PC-9 (cell line): ENCODE measurements around the gene APOLD1. TPM values are rescaled to one million over a fixed set of nuclear protein-coding genes. Genes with fewer than 3 reads are reported as not detected.
"Not testable (repeated sequence)": the region's sequence is repeated elsewhere in the genome, so short reads cannot be mapped to it uniquely, and the experiment has no call there.

Experiments
- BruUV-seq: library from RNA; stranded (reverse); fragments of 400-500 nt; replicated peaks from 2 replicates; lab custom pipeline; 2021; lab: Mats Ljungman, UMichigan
- CTCF ChIA-PET: fragments of 300-600 bp; sonication (Branson Sonifier 250); formaldehyde crosslinking; loops from one replicate; lab custom pipeline; 2022; ENCODE audit warnings: antibody characterized with exemption; lab: Charles Lee
- POLR2A ChIA-PET: fragments of 300-600 bp; sonication (Branson Sonifier 250); formaldehyde crosslinking; loops from one replicate; lab custom pipeline; 2022; ENCODE audit warnings: antibody characterized with exemption; ENCODE audit not compliant: unreplicated experiment; lab: Charles Lee
- DNase-seq, 2 experiments: peaks; one replicate each; pipeline versions ENCODE4 v3.0.0 to v3.0.0-alpha.2; 2015 to 2022; ENCODE audit warnings: mixed read lengths in 1 of 2
- H2AFZ ChIP-seq: fragments of 200-600 bp; sonication (generic); 2 replicates; pipeline ENCODE4 v1.8.1; 2017; ENCODE audit warnings: antibody characterized with exemption
- H3F3A ChIP-seq: fragments of 200-600 bp; sonication (generic); 2 replicates; pipeline ENCODE4 v1.8.1; 2017; ENCODE audit warnings: antibody characterized with exemption, mild to moderate bottlenecking, low read depth; ENCODE audit not compliant: insufficient read depth
- H3K27ac ChIP-seq: fragments of 200-600 bp; sonication (generic); 2 replicates; pipeline ENCODE4 v1.6.1; 2016; ENCODE audit warnings: mixed run types
- H3K27me3 ChIP-seq: fragments of 200-600 bp; sonication (generic); 2 replicates; pipeline ENCODE4 v1.6.1; 2016; ENCODE audit warnings: low read depth, mixed run types; ENCODE audit not compliant: insufficient read depth
- H3K36me3 ChIP-seq: fragments of 200-600 bp; sonication (generic); 2 replicates; pipeline ENCODE4 v1.6.1; 2016; ENCODE audit warnings: low read depth, mixed run types
- H3K4me1 ChIP-seq: fragments of 200-600 bp; sonication (generic); replicated peaks from 2 replicates; pipeline ENCODE4 v1.6.1; 2016; ENCODE audit warnings: mixed run types; ENCODE audit not compliant: insufficient read depth
- H3K4me2 ChIP-seq: fragments of 200-600 bp; sonication (generic); 2 replicates; pipeline ENCODE4 v1.6.1; 2017; ENCODE audit warnings: mixed run types
- H3K4me3 ChIP-seq: fragments of 200-600 bp; sonication (generic); 2 replicates; pipeline ENCODE4 v1.6.1; 2016; ENCODE audit warnings: mixed run types
- H3K79me2 ChIP-seq: fragments of 200-600 bp; sonication (generic); 2 replicates; pipeline ENCODE4 v1.6.1; 2017; ENCODE audit warnings: low read depth, mixed run types
- H3K9me2 ChIP-seq: fragments of 200-600 bp; sonication (generic); 2 replicates; pipeline ENCODE4 v1.8.1; 2017; ENCODE audit warnings: mild to moderate bottlenecking; ENCODE audit not compliant: insufficient read depth
- H3K9me3 ChIP-seq: fragments of 200-600 bp; sonication (generic); 2 replicates; pipeline ENCODE4 v1.8.1; 2016; ENCODE audit warnings: low read depth; ENCODE audit not compliant: insufficient read depth
- H4K20me1 ChIP-seq: fragments of 200-600 bp; sonication (generic); 2 replicates; pipeline ENCODE4 v1.8.1; 2017; ENCODE audit not compliant: insufficient read depth
- EZH2 ChIP-seq: fragments of 200-600 bp; sonication (generic); IDR thresholded peaks from 2 replicates; pipeline ENCODE4 v1.8.0; 2017; ENCODE audit warnings: antibody characterized with exemption, low read depth
- intact Hi-C: fragments of 100-400 bp; cut with micrococcal nuclease; formaldehyde crosslinking; loops from one replicate; pipeline ENCODE4 v1.10.0; 2022; ENCODE audit not compliant: unreplicated experiment
- total RNA-seq: library from RNA; stranded (reverse); gene quantifications from 2 replicates; pipeline ENCODE4 v1.2.3, GENCODE V29; 2021
- TF ChIP-seq, protein P1 (sequence below): fragments of 200-600 bp; sonication (generic); conservative IDR thresholded peaks from 2 replicates; pipeline ENCODE4 v1.6.1; 2017; ENCODE audit warnings: mixed run types, antibody characterized with exemption, mild to moderate bottlenecking, moderate library complexity

The APOLD1 gene
- total RNA-seq, 1 experiment from 2014 or later: 23.3 TPM

DNA sequence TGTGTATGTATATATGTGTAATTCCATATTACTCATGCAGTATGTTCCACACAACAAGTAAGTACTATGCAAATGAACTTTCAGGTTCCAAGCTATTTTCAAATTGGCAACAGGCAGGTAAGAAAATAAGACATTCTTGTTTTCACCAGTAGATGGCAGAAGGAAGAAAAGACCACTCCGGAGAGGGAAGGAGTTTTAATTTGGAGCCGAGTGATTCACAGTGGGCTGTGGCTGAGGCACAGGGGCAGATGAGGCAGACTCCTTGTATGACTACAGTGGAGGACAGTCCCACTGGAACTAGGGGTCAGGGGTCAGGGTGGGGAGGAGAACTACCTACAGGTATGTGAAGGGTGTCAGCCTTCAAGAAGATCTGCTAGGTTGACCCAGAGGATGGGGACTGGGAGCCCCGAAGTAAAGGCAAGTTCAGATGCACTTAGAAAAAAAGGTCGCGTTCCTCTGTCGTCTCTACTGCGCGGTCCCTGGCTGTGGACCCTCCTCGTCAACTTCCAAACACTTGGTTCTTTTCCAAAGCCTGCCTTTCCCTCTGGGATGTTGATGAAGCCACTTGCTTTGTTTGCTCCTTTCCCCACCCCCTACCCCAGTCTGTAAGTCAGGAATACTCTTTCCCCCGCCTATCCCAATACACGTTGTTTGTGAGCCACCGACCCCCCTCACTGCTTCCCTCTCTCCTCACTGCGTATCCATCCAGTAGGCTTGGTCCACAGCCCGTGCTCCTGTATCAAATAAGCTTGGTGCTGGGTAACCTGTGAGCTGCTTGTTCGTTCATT is 51.8 kb downstream of the APOLD1 start:
- H4K20me1 ChIP-seq: no peaks in the 10 kb centered on the region
- POLR2A ChIA-PET: interaction anchor here (0.6 to 4.7 kb wide), 17 partner anchors 12 to 207 kb away, joined by 3 to 103 read pairs (median 6); partner anchors contain the start of gene GPRC5A
- H3K4me1 ChIP-seq: peaks cover 97% of the 10 kb centered on the region
- peak overlapping the region; percentile 71 for H3K4me2 ChIP-seq
- no peak overlapping the region for H2AFZ ChIP-seq
- TSS peak; percentile 26 for BruUV-seq
- intact Hi-C loops: loop anchor here (1.0 kb wide), 3 partner anchors 24 to 142 kb away; partner anchors contain the start of gene DDX47
- peaks cover 41% of the 10 kb centered on the region for H3K36me3 ChIP-seq
- no peaks in the 10 kb centered on the region for H3K9me2 ChIP-seq
- peaks cover 32% of the 10 kb centered on the region for H3K79me2 ChIP-seq
- peak overlapping the region; percentile 99 for H3K27ac ChIP-seq
- H3K9me3 ChIP-seq: no peaks in the 10 kb centered on the region
- H3K27me3 ChIP-seq: no peaks in the 10 kb centered on the region
- DNase-seq: peak; percentile 74 to 85
- no peak for TF ChIP-seq EZH2
- TF ChIP-seq, protein P1, sequence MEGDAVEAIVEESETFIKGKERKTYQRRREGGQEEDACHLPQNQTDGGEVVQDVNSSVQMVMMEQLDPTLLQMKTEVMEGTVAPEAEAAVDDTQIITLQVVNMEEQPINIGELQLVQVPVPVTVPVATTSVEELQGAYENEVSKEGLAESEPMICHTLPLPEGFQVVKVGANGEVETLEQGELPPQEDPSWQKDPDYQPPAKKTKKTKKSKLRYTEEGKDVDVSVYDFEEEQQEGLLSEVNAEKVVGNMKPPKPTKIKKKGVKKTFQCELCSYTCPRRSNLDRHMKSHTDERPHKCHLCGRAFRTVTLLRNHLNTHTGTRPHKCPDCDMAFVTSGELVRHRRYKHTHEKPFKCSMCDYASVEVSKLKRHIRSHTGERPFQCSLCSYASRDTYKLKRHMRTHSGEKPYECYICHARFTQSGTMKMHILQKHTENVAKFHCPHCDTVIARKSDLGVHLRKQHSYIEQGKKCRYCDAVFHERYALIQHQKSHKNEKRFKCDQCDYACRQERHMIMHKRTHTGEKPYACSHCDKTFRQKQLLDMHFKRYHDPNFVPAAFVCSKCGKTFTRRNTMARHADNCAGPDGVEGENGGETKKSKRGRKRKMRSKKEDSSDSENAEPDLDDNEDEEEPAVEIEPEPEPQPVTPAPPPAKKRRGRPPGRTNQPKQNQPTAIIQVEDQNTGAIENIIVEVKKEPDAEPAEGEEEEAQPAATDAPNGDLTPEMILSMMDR: peak; percentile 80
- H3K4me3 ChIP-seq: no peak overlapping the region
- H3F3A ChIP-seq: peaks cover 84% of the 10 kb centered on the region
- CTCF ChIA-PET: interaction anchor here (0.6 to 2.7 kb wide), 18 partner anchors 14 to 365 kb away, joined by 3 to 21 read pairs (median 5); partner anchors contain the start of genes DDX47 and GPRC5A

DNA sequence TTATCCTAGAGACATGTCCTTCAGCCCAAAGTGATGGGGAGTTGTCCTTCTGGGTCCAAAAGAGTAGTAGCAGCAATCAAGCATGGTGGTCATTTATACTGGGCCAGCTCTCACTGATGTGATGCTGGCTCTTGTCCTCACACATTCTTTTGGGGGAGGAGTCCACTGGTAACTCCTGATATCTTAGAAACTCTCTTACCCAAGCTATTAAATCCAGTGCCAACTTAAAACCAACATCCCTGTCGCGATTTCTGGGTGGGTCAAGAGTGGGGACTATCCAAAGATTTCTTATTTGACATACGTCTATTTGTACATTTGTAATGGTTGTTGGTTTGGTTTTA is 52.3 kb downstream of the APOLD1 start:
- no peaks in the 10 kb centered on the region for H3K9me3 ChIP-seq
- H3K4me2 ChIP-seq: peak overlapping the region; percentile 71
- no peak for TF ChIP-seq EZH2
- TF ChIP-seq, protein P1: no peak
- no peak for DNase-seq
- H3K36me3 ChIP-seq: peaks cover 41% of the 10 kb centered on the region
- no peaks in the 10 kb centered on the region for H3K27me3 ChIP-seq
- no peak overlapping the region for H2AFZ ChIP-seq
- no TSS peak for BruUV-seq
- H3K27ac ChIP-seq: peak overlapping the region; percentile 99
- no peaks in the 10 kb centered on the region for H3K9me2 ChIP-seq
- peaks cover 33% of the 10 kb centered on the region for H3K79me2 ChIP-seq
- intact Hi-C loops: loop anchor here (1.0 kb wide), 3 partner anchors 24 to 142 kb away; partner anchors contain the start of gene DDX47
- POLR2A ChIA-PET: interaction anchor here (0.5 to 4.7 kb wide), 11 partner anchors 18 to 206 kb away, joined by 3 to 103 read pairs (median 5); partner anchors contain the start of gene GPRC5A
- H4K20me1 ChIP-seq: no peaks in the 10 kb centered on the region
- H3K4me3 ChIP-seq: no peak overlapping the region
- CTCF ChIA-PET: interaction anchor here (0.6 to 2.7 kb wide), 6 partner anchors 18 to 112 kb away, joined by 6 to 21 read pairs (median 12); partner anchors contain the start of genes DDX47 and GPRC5A
- peaks cover 80% of the 10 kb centered on the region for H3F3A ChIP-seq
- peaks cover 92% of the 10 kb centered on the region for H3K4me1 ChIP-seq

DNA sequence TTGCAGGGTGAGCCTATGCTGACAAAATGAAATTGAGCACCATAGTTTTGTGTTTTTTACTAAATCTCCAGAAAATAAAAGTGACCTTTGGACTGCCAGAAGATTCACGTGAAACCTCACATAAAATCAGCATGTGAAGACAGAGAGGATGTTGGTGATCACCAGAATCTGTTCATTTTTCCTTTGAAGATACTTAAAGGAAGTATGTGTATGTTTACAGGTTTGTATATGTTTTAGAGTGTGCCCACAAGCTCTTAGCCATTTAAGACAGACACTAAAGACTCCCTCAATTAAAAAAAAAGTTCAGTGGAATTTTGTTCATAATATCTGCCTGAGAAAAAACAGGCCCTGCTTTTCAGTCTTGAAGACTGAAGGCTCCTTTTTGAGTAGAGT is 53.5 kb downstream of the APOLD1 start:
- ChIA-PET CTCF (interaction anchor here (0.6 kb wide), 1 partner anchor 137 kb away, joined by 3 read pairs; no protein-coding TSS in a partner anchor), POLR2A (interaction anchor here (0.6 to 4.7 kb wide), 5 partner anchors 34 to 1946 kb away, joined by 3 to 103 read pairs (median 3); partner anchors contain the start of gene GPRC5A)
- H2AFZ ChIP-seq: no peak overlapping the region
- no peaks in the 10 kb centered on the region for H4K20me1 ChIP-seq
- H3K4me1 ChIP-seq: peaks cover 80% of the 10 kb centered on the region
- H3K9me3 ChIP-seq: no peaks in the 10 kb centered on the region
- peak overlapping the region; percentile 71 for H3K4me2 ChIP-seq
- H3K9me2 ChIP-seq: no peaks in the 10 kb centered on the region
- no peak overlapping the region for H3K4me3 ChIP-seq
- H3K79me2 ChIP-seq: peaks cover 33% of the 10 kb centered on the region
- no TSS peak for BruUV-seq
- H3K27me3 ChIP-seq: no peaks in the 10 kb centered on the region
- peaks cover 30% of the 10 kb centered on the region for H3K36me3 ChIP-seq
- H3F3A ChIP-seq: peaks cover 71% of the 10 kb centered on the region
- intact Hi-C loops: no loop called here
- TF ChIP-seq EZH2: no peak
- TF ChIP-seq, protein P1: no peak
- peak overlapping the region; percentile 99 for H3K27ac ChIP-seq
- no peak for DNase-seq

DNA sequence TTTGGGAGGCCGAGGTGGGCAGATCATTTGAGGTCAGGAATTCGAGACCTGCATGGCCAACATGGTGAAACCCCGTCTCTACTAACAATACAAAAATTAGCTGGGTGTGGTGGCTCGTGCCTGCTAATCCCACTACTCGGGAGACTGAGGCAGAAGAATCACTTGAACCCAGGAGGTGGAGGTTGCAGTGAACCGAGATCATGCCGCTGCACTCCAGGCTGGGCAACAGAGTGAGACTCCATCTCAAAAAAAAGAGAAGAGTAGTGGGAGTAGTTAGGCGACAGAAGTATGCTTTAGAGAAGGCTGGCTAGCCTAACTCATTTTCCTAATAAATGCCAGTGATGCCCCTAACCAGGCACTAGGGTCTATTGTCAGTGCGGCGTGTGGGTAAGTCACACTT is 54.0 kb downstream of the APOLD1 start:
- POLR2A ChIA-PET, H3K27me3 ChIP-seq, H4K20me1 ChIP-seq, DNase-seq, H3K9me3 ChIP-seq, H3K9me2 ChIP-seq, intact Hi-C loops, CTCF ChIA-PET, H2AFZ ChIP-seq, H3K4me3 ChIP-seq: not testable (repeated sequence)
- Histone ChIP-seq H3K36me3 (peaks cover 28% of the 10 kb centered on the region), H3K4me2 (peak overlapping the region; percentile 71), H3F3A (peaks cover 71% of the 10 kb centered on the region), H3K4me1 (peaks cover 76% of the 10 kb centered on the region), H3K27ac (peak overlapping the region; percentile 99), H3K79me2 (peaks cover 33% of the 10 kb centered on the region)
- TSS peak; percentile 32 for BruUV-seq
